Adrenal gland (tissue), 5 donors: ENCODE measurements around the gene ASIC5.

Source experiments
- POLR2A ChIP-seq, 2 donors: fragments of 450-650 bp; IDR thresholded peaks; one replicate each; pipeline ENCODE4 v1.6.1; 2017; ENCODE audit warnings: antibody characterized with exemption in 2 of 2, mild to moderate bottlenecking in 2 of 2, moderate library complexity in 1 of 2
- TF ChIP-seq, protein P1 (sequence below), 6 experiments: fragments of 450-650 bp in 4 of 6; fragments of 200-600 bp in 2 of 6; sonication (generic) in 1 of 6; IDR thresholded peaks; 1 replicate in 5 of 6; 2 replicates in 1 of 6; pipeline versions ENCODE4 v1.5.1 to v1.8.0; 2016 to 2021; ENCODE audit warnings: antibody characterized with exemption in 6 of 6, mild to moderate bottlenecking in 2 of 6, moderate library complexity in 1 of 6
- donor health status: DM: no; HTN: no; CAD: no.

DNA sequence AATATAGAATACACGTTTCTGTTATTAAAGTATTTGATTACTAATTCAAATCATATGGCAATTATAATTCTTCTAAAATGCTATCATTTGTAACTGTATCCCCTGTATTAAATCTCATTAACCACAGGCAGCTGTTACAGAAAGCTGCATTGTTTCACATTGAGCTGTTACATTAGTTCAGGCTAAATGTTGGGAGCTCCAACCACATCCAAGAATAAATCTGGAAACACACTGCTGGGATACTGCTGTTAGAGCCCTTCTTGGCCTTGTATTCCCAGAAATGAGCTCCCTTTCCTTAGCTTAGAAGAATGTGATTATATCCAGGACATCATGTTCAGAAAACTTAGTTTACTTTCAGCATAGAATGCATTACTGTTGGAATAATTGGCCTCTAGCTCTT lies 59.1 kb downstream of the ASIC5 start:
- TF ChIP-seq, protein P1, sequence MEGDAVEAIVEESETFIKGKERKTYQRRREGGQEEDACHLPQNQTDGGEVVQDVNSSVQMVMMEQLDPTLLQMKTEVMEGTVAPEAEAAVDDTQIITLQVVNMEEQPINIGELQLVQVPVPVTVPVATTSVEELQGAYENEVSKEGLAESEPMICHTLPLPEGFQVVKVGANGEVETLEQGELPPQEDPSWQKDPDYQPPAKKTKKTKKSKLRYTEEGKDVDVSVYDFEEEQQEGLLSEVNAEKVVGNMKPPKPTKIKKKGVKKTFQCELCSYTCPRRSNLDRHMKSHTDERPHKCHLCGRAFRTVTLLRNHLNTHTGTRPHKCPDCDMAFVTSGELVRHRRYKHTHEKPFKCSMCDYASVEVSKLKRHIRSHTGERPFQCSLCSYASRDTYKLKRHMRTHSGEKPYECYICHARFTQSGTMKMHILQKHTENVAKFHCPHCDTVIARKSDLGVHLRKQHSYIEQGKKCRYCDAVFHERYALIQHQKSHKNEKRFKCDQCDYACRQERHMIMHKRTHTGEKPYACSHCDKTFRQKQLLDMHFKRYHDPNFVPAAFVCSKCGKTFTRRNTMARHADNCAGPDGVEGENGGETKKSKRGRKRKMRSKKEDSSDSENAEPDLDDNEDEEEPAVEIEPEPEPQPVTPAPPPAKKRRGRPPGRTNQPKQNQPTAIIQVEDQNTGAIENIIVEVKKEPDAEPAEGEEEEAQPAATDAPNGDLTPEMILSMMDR (IDR thresholded peaks at IDR 0.05), result no peak
- no peak for TF ChIP-seq POLR2A (IDR thresholded peaks at IDR 0.05)
